Measurements from ENCODE around the gene GTF3C4. TPM values are rescaled to one million over a fixed set of nuclear protein-coding genes. Genes with fewer than 3 reads are reported as not detected.

Gene GTF3C4
- total RNA-seq (10 to 100 TPM; 21.7 TPM), polyA plus RNA-seq (ENCODE audit: insufficient read length in 2 of 2) (10 to 100 TPM; 17.7 to 24.1 TPM)
- long read RNA-seq, donor 1, full-length matches to known transcripts, result 8 of 8 reads
- long read RNA-seq, donor 1, partial matches to known transcripts, result 0 of 8 reads
- long read RNA-seq, donor 1, other reads (novel, unspliced or antisense), result 0 of 8 reads
- long read RNA-seq, donor 2, result 0 reads
- long read RNA-seq, donor 3, full-length matches to known transcripts, result 2 of 2 reads
- long read RNA-seq, donor 3, partial matches to known transcripts, result 0 of 2 reads
- long read RNA-seq, donor 3, other reads (novel, unspliced or antisense), result 0 of 2 reads
- long read RNA-seq, donor 4, full-length matches to known transcripts, result 3 of 11 reads
- long read RNA-seq, donor 4, partial matches to known transcripts, result 8 of 11 reads
- long read RNA-seq, donor 4, other reads (novel, unspliced or antisense), result 0 of 11 reads

GRCh38 chr9:132670457-132671391 is at the start of gene GTF3C4:
Gene GTF3C4, plus strand, starts transcription at chr9:132670464. Its CDS starts 135 bp downstream, at chr9:132670599.
- no peaks in the 10 kb centered on the region for H3K27me3 ChIP-seq (ENCODE audit: control insufficient read depth, insufficient read depth, low read length)
- H3K9me3 ChIP-seq (ENCODE audit: control insufficient read depth, insufficient read depth, low read length), result no peaks in the 10 kb centered on the region
- DNase-seq (ENCODE audit: low read depth in 4 of 6, low spot score in 6 of 6), result peak in 2 of 6 donors; percentile 24 to 27
- peaks cover 3% of the 10 kb centered on the region for H3K36me3 ChIP-seq (ENCODE audit: control insufficient read depth, insufficient read depth, low read length)
- H3K4me1 ChIP-seq (ENCODE audit: control insufficient read depth, insufficient read depth, low read length), result peaks cover 16% of the 10 kb centered on the region
- WGBS (ENCODE audit: insufficient coverage), result 0% methylated on average over 80 of the region's 82 CpGs
- peak within 1 kb of the TSS; percentile 99 for H3K27ac ChIP-seq (ENCODE audit: low read depth, low read length)
- H3K4me3 ChIP-seq (ENCODE audit: low read depth, low read length), result peak within 1 kb of the TSS; percentile 99

DNA sequence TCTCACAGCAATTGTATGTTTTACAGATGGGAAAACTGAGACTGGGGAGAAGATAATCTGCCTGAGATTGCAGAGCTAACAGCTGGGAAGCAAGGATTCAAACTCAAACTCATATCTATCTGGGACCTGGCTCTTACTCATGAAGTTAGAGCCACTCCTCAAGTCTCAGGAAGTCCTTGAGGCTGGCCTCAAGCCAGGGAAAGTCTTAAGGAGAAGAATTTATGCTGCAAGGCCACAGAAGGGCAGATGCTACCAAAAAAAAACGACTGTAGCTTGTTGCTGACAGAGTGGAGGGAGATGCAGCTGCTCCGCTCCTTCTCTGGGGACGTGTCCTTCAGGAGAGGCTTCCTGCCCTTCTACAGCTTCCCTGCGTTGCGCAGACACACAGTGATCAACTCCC is 48.1 kb upstream of the GTF3C4 start:
- no peaks in the 10 kb centered on the region for H3K9me3 ChIP-seq (ENCODE audit: control insufficient read depth, insufficient read depth, low read length)
- 68% methylated on average over 4 of the region's 5 CpGs for WGBS (ENCODE audit: insufficient coverage)
- H3K27ac ChIP-seq (ENCODE audit: low read depth, low read length), result no peak overlapping the region
- H3K27me3 ChIP-seq (ENCODE audit: control insufficient read depth, insufficient read depth, low read length), result no peaks in the 10 kb centered on the region
- H3K4me3 ChIP-seq (ENCODE audit: low read depth, low read length), result no peak overlapping the region
- no peak for DNase-seq (ENCODE audit: low read depth in 4 of 6, low spot score in 6 of 6)
- H3K4me1 ChIP-seq (ENCODE audit: control insufficient read depth, insufficient read depth, low read length), result no peaks in the 10 kb centered on the region
- H3K36me3 ChIP-seq (ENCODE audit: control insufficient read depth, insufficient read depth, low read length), result peaks cover 9% of the 10 kb centered on the region

DNA sequence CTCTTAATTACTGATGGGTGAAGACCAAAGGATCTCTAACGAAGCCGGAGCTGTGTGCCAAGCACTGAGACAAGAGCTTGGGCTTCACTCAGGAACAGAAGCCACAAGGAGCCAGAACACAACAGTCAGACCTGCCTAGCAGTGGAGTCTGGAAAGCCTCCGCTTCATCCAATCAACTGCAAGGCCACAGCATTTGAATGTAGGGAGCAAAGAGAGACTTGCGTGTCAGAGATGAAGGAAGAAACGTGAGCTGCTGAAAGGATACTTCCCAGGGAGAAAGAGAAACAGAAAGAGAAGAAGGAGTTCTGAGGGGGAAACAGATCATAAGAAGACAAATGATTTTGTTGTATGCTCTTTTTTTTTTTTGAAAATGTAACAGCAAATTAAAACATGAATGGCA is 44.0 kb upstream of the GTF3C4 start:
- 86% methylated on average over 4 of the region's 5 CpGs for WGBS (ENCODE audit: insufficient coverage)
- no peak overlapping the region for H3K27ac ChIP-seq (ENCODE audit: low read depth, low read length)
- no peak for DNase-seq (ENCODE audit: low read depth in 4 of 6, low spot score in 6 of 6)

GRCh38 chr9:132627106-132627505 is 43.2 kb upstream of the GTF3C4 start:
- no peaks in the 10 kb centered on the region for H3K9me3 ChIP-seq (ENCODE audit: control insufficient read depth, insufficient read depth, low read length)
- H3K4me3 ChIP-seq (ENCODE audit: low read depth, low read length), result no peak overlapping the region
- H3K4me1 ChIP-seq (ENCODE audit: control insufficient read depth, insufficient read depth, low read length), result no peaks in the 10 kb centered on the region
- H3K27me3 ChIP-seq (ENCODE audit: control insufficient read depth, insufficient read depth, low read length), result no peaks in the 10 kb centered on the region
- no peak for DNase-seq (ENCODE audit: low read depth in 4 of 6, low spot score in 6 of 6)
- WGBS (ENCODE audit: insufficient coverage), result 77% methylated on average over 2 of the region's 7 CpGs
- peaks cover 40% of the 10 kb centered on the region for H3K36me3 ChIP-seq (ENCODE audit: control insufficient read depth, insufficient read depth, low read length)
- H3K27ac ChIP-seq (ENCODE audit: low read depth, low read length), result no peak overlapping the region

More for the DNA sequence above, 44.0 kb upstream of the GTF3C4 start:
- Histone ChIP-seq H3K9me3 (ENCODE audit: control insufficient read depth, insufficient read depth, low read length) (no peaks in the 10 kb centered on the region), H3K4me3 (ENCODE audit: low read depth, low read length) (no peak overlapping the region), H3K36me3 (ENCODE audit: control insufficient read depth, insufficient read depth, low read length) (peaks cover 34% of the 10 kb centered on the region), H3K27me3 (ENCODE audit: control insufficient read depth, insufficient read depth, low read length) (no peaks in the 10 kb centered on the region), H3K4me1 (ENCODE audit: control insufficient read depth, insufficient read depth, low read length) (no peaks in the 10 kb centered on the region)

- 81% methylated on average over 9 of the region's 11 CpGs for WGBS (ENCODE audit: insufficient coverage)
- Histone ChIP-seq H3K9me3 (ENCODE audit: control insufficient read depth, insufficient read depth, low read length) (no peaks in the 10 kb centered on the region), H3K27ac (ENCODE audit: low read depth, low read length) (no peak overlapping the region), H3K4me3 (ENCODE audit: low read depth, low read length) (no peak overlapping the region), H3K36me3 (ENCODE audit: control insufficient read depth, insufficient read depth, low read length) (peaks cover 40% of the 10 kb centered on the region), H3K27me3 (ENCODE audit: control insufficient read depth, insufficient read depth, low read length) (no peaks in the 10 kb centered on the region), H3K4me1 (ENCODE audit: control insufficient read depth, insufficient read depth, low read length) (no peaks in the 10 kb centered on the region)
- DNase-seq (ENCODE audit: low read depth in 4 of 6, low spot score in 6 of 6), result no peak
Observed at GRCh38 chr9:132627594-132627993, 42.7 kb upstream of the GTF3C4 start.

- Histone ChIP-seq H3K4me3 (ENCODE audit: low read depth, low read length) (no peak overlapping the region), H3K4me1 (ENCODE audit: control insufficient read depth, insufficient read depth, low read length) (no peaks in the 10 kb centered on the region), H3K9me3 (ENCODE audit: control insufficient read depth, insufficient read depth, low read length) (no peaks in the 10 kb centered on the region), H3K36me3 (ENCODE audit: control insufficient read depth, insufficient read depth, low read length) (peaks cover 40% of the 10 kb centered on the region), H3K27me3 (ENCODE audit: control insufficient read depth, insufficient read depth, low read length) (no peaks in the 10 kb centered on the region), H3K27ac (ENCODE audit: low read depth, low read length) (no peak overlapping the region)
- DNase-seq (ENCODE audit: low read depth in 4 of 6, low spot score in 6 of 6), result no peak
- WGBS (ENCODE audit: insufficient coverage), result 91% methylated on average over 7 of the region's 8 CpGs
Observed at GRCh38 chr9:132628746-132629145, 41.5 kb upstream of the GTF3C4 start.

GRCh38 chr9:132630116-132630515 is 40.1 kb upstream of the GTF3C4 start:
- H3K27me3 ChIP-seq (ENCODE audit: control insufficient read depth, insufficient read depth, low read length), result no peaks in the 10 kb centered on the region
- H3K4me1 ChIP-seq (ENCODE audit: control insufficient read depth, insufficient read depth, low read length), result no peaks in the 10 kb centered on the region
- DNase-seq (ENCODE audit: low read depth in 4 of 6, low spot score in 6 of 6), result no peak
- H3K4me3 ChIP-seq (ENCODE audit: low read depth, low read length), result no peak overlapping the region
- no peaks in the 10 kb centered on the region for H3K9me3 ChIP-seq (ENCODE audit: control insufficient read depth, insufficient read depth, low read length)
- H3K36me3 ChIP-seq (ENCODE audit: control insufficient read depth, insufficient read depth, low read length), result peaks cover 38% of the 10 kb centered on the region
- no peak overlapping the region for H3K27ac ChIP-seq (ENCODE audit: low read depth, low read length)
- WGBS (ENCODE audit: insufficient coverage), result 65% methylated on average over 7 of the region's 9 CpGs

- H3K36me3 ChIP-seq (ENCODE audit: control insufficient read depth, insufficient read depth, low read length), result peaks cover 36% of the 10 kb centered on the region
- H3K4me1 ChIP-seq (ENCODE audit: control insufficient read depth, insufficient read depth, low read length), result no peaks in the 10 kb centered on the region
- no peaks in the 10 kb centered on the region for H3K9me3 ChIP-seq (ENCODE audit: control insufficient read depth, insufficient read depth, low read length)
- no peak for DNase-seq (ENCODE audit: low read depth in 4 of 6, low spot score in 6 of 6)
- H3K27ac ChIP-seq (ENCODE audit: low read depth, low read length), result no peak overlapping the region
- WGBS (ENCODE audit: insufficient coverage), result no CpG with 5 or more reads among the region's 3 CpGs
- H3K27me3 ChIP-seq (ENCODE audit: control insufficient read depth, insufficient read depth, low read length), result no peaks in the 10 kb centered on the region
- H3K4me3 ChIP-seq (ENCODE audit: low read depth, low read length), result no peak overlapping the region
Observed at GRCh38 chr9:132630811-132631210, 39.5 kb upstream of the GTF3C4 start.

DNA sequence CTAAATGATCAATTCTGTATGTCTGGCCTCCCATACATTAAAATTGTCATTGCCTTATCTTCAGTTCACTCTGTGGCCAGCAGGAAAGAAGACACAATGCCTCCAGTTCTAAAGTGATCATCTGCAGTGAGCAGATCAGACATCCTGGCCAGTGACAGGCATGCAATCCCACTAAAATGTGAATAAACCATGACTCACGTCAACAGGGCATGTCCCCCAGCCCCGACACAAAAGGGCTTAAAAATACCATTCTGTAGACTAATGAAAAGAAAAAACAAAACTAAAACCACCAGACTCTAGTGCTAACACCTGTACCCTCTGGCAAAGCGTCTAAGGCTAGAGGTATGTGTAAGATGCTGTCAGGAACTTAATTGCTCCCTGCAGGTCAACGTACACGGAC is 39.0 kb upstream of the GTF3C4 start:
- no peak for DNase-seq (ENCODE audit: low read depth in 4 of 6, low spot score in 6 of 6)
- Histone ChIP-seq H3K27me3 (ENCODE audit: control insufficient read depth, insufficient read depth, low read length) (no peaks in the 10 kb centered on the region), H3K36me3 (ENCODE audit: control insufficient read depth, insufficient read depth, low read length) (peaks cover 36% of the 10 kb centered on the region), H3K4me1 (ENCODE audit: control insufficient read depth, insufficient read depth, low read length) (no peaks in the 10 kb centered on the region), H3K4me3 (ENCODE audit: low read depth, low read length) (no peak overlapping the region), H3K27ac (ENCODE audit: low read depth, low read length) (no peak overlapping the region), H3K9me3 (ENCODE audit: control insufficient read depth, insufficient read depth, low read length) (no peaks in the 10 kb centered on the region)
- 87% methylated on average over 3 of the region's 5 CpGs for WGBS (ENCODE audit: insufficient coverage)

Measured in spinal cord (tissue), 10 donors.